ENCODE data around the gene NTSR2. TPM values are rescaled to one million over a fixed set of nuclear protein-coding genes. Genes with fewer than 3 reads are reported as not detected.

The NTSR2 gene
- total RNA-seq, 4 donors from 2014 or later, result not detected

- DNase-seq, result no peak
- intact Hi-C loops (cut with DNase I; ENCODE audit: low total_unique reads), result no loop called here
- in situ Hi-C loops (cut with MboI; ENCODE audit: low pct_ligation_motif_present in 1 of 4, low pct_unique_long_range_greater_than_20kb in 1 of 4, low sequenced_read_pairs in 3 of 4), result no loop called here
- H3K4me1 ChIP-seq, result no peaks in the 10 kb centered on the region
- no peak overlapping the region for H3K27ac ChIP-seq
- H3K27me3 ChIP-seq, result no peaks in the 10 kb centered on the region
- TF ChIP-seq, protein P1, sequence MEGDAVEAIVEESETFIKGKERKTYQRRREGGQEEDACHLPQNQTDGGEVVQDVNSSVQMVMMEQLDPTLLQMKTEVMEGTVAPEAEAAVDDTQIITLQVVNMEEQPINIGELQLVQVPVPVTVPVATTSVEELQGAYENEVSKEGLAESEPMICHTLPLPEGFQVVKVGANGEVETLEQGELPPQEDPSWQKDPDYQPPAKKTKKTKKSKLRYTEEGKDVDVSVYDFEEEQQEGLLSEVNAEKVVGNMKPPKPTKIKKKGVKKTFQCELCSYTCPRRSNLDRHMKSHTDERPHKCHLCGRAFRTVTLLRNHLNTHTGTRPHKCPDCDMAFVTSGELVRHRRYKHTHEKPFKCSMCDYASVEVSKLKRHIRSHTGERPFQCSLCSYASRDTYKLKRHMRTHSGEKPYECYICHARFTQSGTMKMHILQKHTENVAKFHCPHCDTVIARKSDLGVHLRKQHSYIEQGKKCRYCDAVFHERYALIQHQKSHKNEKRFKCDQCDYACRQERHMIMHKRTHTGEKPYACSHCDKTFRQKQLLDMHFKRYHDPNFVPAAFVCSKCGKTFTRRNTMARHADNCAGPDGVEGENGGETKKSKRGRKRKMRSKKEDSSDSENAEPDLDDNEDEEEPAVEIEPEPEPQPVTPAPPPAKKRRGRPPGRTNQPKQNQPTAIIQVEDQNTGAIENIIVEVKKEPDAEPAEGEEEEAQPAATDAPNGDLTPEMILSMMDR (IDR thresholded peaks at IDR 0.05), result no peak
- TF ChIP-seq POLR2AphosphoS5 (IDR thresholded peaks at IDR 0.05), result no peak
- no peak for TF ChIP-seq EP300 (IDR thresholded peaks at IDR 0.05; ENCODE audit: low read depth)
- no peak for TF ChIP-seq POLR2A (IDR thresholded peaks at IDR 0.05)
- H3K4me3 ChIP-seq, result no peak overlapping the region
- no peaks in the 10 kb centered on the region for H3K9me3 ChIP-seq
- WGBS, 2 donors (ENCODE audit: low coverage in 1 of 2), result 90 to 95% methylated on average over 4 of the region's 4 CpGs
- no peaks in the 10 kb centered on the region for H3K36me3 ChIP-seq
Observed at GRCh38 chr2:11705063-11705462, 35.1 kb upstream of the NTSR2 start.

DNA sequence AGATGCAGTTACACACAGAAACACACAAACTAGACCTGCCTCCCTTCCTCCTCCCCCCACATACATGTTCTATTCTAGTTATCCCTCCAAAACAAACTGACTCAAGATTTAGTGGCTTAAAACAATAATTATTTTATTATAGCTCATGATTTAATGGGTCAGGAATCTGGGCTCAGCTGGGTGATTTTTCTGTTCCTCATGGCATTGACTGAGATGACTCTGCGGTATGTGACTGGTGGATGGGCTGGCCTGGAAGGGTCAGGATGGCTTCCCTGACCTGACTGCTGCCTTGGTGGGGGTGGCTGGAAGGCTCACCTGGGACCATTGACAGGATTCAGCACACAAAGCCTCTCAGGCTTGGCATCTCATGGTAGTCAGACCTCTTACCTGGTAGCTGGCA lies 33.7 kb upstream of the NTSR2 start:
- TF ChIP-seq, protein P1 (IDR thresholded peaks at IDR 0.05), result no peak
- TF ChIP-seq POLR2AphosphoS5 (IDR thresholded peaks at IDR 0.05) (no peak), POLR2A (IDR thresholded peaks at IDR 0.05) (no peak), EP300 (IDR thresholded peaks at IDR 0.05; ENCODE audit: low read depth) (no peak)
- DNase-seq, result no peak
- WGBS, 2 donors (ENCODE audit: low coverage in 1 of 2), result 94% methylated on average over 1 of the region's 1 CpG; no CpG with 5 or more reads in 1 of the 2 donors
- in situ Hi-C loops (cut with MboI; ENCODE audit: low pct_ligation_motif_present in 1 of 4, low pct_unique_long_range_greater_than_20kb in 1 of 4, low sequenced_read_pairs in 3 of 4) (no loop called here), intact Hi-C loops (cut with DNase I; ENCODE audit: low total_unique reads) (no loop called here)
- Histone ChIP-seq H3K27ac (no peak overlapping the region), H3K36me3 (no peaks in the 10 kb centered on the region), H3K9me3 (no peaks in the 10 kb centered on the region), H3K4me3 (no peak overlapping the region), H3K4me1 (no peaks in the 10 kb centered on the region), H3K27me3 (no peaks in the 10 kb centered on the region)

GRCh38 chr2:11702946-11703345 lies 33.0 kb upstream of the NTSR2 start:
- Histone ChIP-seq H3K9me3 (no peaks in the 10 kb centered on the region), H3K4me3 (no peak overlapping the region), H3K4me1 (peaks cover 0 to 5% (median 0%) of the 10 kb centered on the region in 4 donors), H3K36me3 (no peaks in the 10 kb centered on the region), H3K27ac (no peak overlapping the region), H3K27me3 (no peaks in the 10 kb centered on the region)
- intact Hi-C loops (cut with DNase I; ENCODE audit: low total_unique reads), result no loop called here
- WGBS, 2 donors (ENCODE audit: low coverage in 1 of 2), result 89% methylated on average over 2 of the region's 2 CpGs; no CpG with 5 or more reads in 1 of the 2 donors
- in situ Hi-C loops (cut with MboI; ENCODE audit: low pct_ligation_motif_present in 1 of 4, low pct_unique_long_range_greater_than_20kb in 1 of 4, low sequenced_read_pairs in 3 of 4), result no loop called here
- no peak for DNase-seq
- TF ChIP-seq POLR2AphosphoS5 (IDR thresholded peaks at IDR 0.05) (no peak), EP300 (IDR thresholded peaks at IDR 0.05; ENCODE audit: low read depth) (no peak), POLR2A (IDR thresholded peaks at IDR 0.05) (no peak)
- TF ChIP-seq, protein P1 (IDR thresholded peaks at IDR 0.05), result no peak

GRCh38 chr2:11701751-11702301 lies 31.8 kb upstream of the NTSR2 start:
- H3K36me3 ChIP-seq, result no peaks in the 10 kb centered on the region
- in situ Hi-C loops (cut with MboI; ENCODE audit: low pct_ligation_motif_present in 1 of 4, low pct_unique_long_range_greater_than_20kb in 1 of 4, low sequenced_read_pairs in 3 of 4), result no loop called here
- WGBS, 2 donors (ENCODE audit: low coverage in 1 of 2), result 52 to 58% methylated on average over 7 to 14 of the region's 14 CpGs
- intact Hi-C loops (cut with DNase I; ENCODE audit: low total_unique reads), result no loop called here
- no peaks in the 10 kb centered on the region for H3K27me3 ChIP-seq
- H3K27ac ChIP-seq, result peak overlapping the region in 2 of 4 donors; percentile 5 to 24
- peaks cover 6 to 14% (median 10%) of the 10 kb centered on the region in 4 donors for H3K4me1 ChIP-seq
- no peaks in the 10 kb centered on the region for H3K9me3 ChIP-seq
- DNase-seq, result peak; percentile 27
- no peak for TF ChIP-seq EP300 (IDR thresholded peaks at IDR 0.05; ENCODE audit: low read depth)
- TF ChIP-seq, protein P1 (IDR thresholded peaks at IDR 0.05), result no peak
- peak in 1 of 3 donors; percentile 16 for TF ChIP-seq POLR2AphosphoS5 (IDR thresholded peaks at IDR 0.05)
- no peak for TF ChIP-seq POLR2A (IDR thresholded peaks at IDR 0.05)
- no peak overlapping the region for H3K4me3 ChIP-seq

Measured in transverse colon (tissue), 4 donors.